ENCODE measurements around the gene CELA2A.
"Not testable (repeated sequence)": the region's sequence is repeated elsewhere in the genome, so short reads cannot be mapped to it uniquely, and the experiment has no call there.

The CELA2A gene

GRCh38 chr1:15444468-15445389 lies 11.8 kb upstream of the CELA2A start:
- no peak for DNase-seq (ENCODE audit: low read depth in 2 of 2)

- DNase-seq (ENCODE audit: low read depth in 2 of 2), result no peak
Observed at GRCh38 chr1:15445390-15446122, 11.0 kb upstream of the CELA2A start.

GRCh38 chr1:15446212-15446611 lies 10.3 kb upstream of the CELA2A start:
- no peak for DNase-seq (ENCODE audit: low read depth in 2 of 2)

- DNase-seq (ENCODE audit: low read depth in 2 of 2), result no peak
Observed at GRCh38 chr1:15448877-15449462, 7.6 kb upstream of the CELA2A start.

GRCh38 chr1:15449567-15449966 lies 7.0 kb upstream of the CELA2A start:
- no peak for DNase-seq (ENCODE audit: low read depth in 2 of 2)

- DNase-seq (ENCODE audit: low read depth in 2 of 2), result no peak
Observed at GRCh38 chr1:15451014-15451722, 5.4 kb upstream of the CELA2A start.

GRCh38 chr1:15452216-15452615 lies 4.3 kb upstream of the CELA2A start:
- DNase-seq (ENCODE audit: low read depth in 2 of 2), result no peak

- DNase-seq (ENCODE audit: low read depth in 2 of 2), result no peak
Observed at GRCh38 chr1:15452866-15453571, 3.5 kb upstream of the CELA2A start.

GRCh38 chr1:15453734-15454133 lies 2.8 kb upstream of the CELA2A start:
- DNase-seq (ENCODE audit: low read depth in 2 of 2), result no peak

- no peak for DNase-seq (ENCODE audit: low read depth in 2 of 2)
Observed at GRCh38 chr1:15454256-15454655, 2.3 kb upstream of the CELA2A start.

- no peak for DNase-seq (ENCODE audit: low read depth in 2 of 2)
Observed at GRCh38 chr1:15455522-15455921, 1.0 kb upstream of the CELA2A start.

- DNase-seq (ENCODE audit: low read depth in 2 of 2), result no peak
Observed at GRCh38 chr1:15457585-15457984, 1.1 kb downstream of the CELA2A start.

- not testable (repeated sequence) for DNase-seq (ENCODE audit: low read depth in 2 of 2)
Observed at GRCh38 chr1:15458388-15458787, 1.9 kb downstream of the CELA2A start.

- DNase-seq (ENCODE audit: low read depth in 2 of 2), result no peak
Observed at GRCh38 chr1:15459771-15460707, 3.5 kb downstream of the CELA2A start.

GRCh38 chr1:15460708-15461095 lies 4.2 kb downstream of the CELA2A start:
- DNase-seq (ENCODE audit: low read depth in 2 of 2), result no peak

GRCh38 chr1:15463064-15463800 lies 6.7 kb downstream of the CELA2A start:
- DNase-seq (ENCODE audit: low read depth in 2 of 2), result not testable (repeated sequence)

- not testable (repeated sequence) for DNase-seq (ENCODE audit: low read depth in 2 of 2)
Observed at GRCh38 chr1:15463926-15464322, 7.4 kb downstream of the CELA2A start.

GRCh38 chr1:15465674-15466073 lies 9.1 kb downstream of the CELA2A start:
- DNase-seq (ENCODE audit: low read depth in 2 of 2), result no peak

- not testable (repeated sequence) for DNase-seq (ENCODE audit: low read depth in 2 of 2)
Observed at GRCh38 chr1:15466955-15467625, 10.6 kb downstream of the CELA2A start.

Data from stimulated activated CD8-positive, alpha-beta memory T cell treated with anti-CD3 and anti-CD28 coated beads, Interleukin-15, amount 100 ng/mL, for 48 hours (primary cell).